Middle frontal gyrus (tissue), 1 donor: Measurements from ENCODE around the gene PTPRN2.

Experiments used
- DNase-seq: peaks from one replicate; pipeline ENCODE4 v3.0.0-alpha.2; 2015; ENCODE audit warnings: low spot score; ENCODE audit errors: extremely low spot score

PTPRN2 gene

GRCh38 chr7:157971501-157971900, 616.1 kb downstream of the PTPRN2 start:
- DNase-seq: no peak

DNA sequence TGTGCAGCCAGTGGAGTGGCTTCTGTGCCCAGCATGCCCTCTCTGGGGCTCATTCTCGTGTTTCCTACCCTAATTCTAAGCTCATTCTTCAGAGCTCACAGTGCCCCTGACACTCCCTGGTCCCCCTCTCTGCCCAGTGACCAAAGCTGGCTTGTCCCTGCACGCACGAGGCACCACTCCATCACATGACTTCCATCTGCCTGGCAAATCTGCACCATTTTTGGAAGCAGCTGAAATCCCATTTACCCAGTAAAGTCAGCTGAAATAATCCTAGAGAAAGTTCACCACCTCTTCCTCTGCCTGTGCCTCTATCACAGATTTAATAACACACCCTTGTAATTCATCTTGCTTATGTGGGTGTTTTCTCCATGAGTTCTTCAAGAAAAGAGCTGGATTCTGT, 616.9 kb downstream of the PTPRN2 start:
- no peak for DNase-seq

DNA sequence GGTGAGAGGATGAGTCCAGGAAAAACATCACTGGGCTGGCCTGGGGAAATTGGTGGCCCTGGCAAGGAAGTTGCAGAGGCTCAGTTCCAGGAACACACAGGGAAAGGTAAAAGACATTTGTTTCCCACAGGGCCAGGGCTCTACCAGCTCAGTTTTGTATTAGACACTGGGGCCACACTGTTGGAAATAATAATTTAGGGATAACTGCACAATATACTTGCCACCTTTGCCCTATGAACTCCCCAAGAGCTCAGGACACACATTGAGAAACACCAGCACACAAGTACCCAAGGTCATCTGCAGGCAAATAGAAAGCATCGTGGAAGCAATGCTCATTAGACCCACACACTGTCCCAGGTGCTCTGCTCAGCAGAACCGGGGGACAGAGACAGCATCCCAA, 617.6 kb downstream of the PTPRN2 start:
- DNase-seq: no peak

- no peak for DNase-seq
Observed at GRCh38 chr7:157966490-157966889, 621.1 kb downstream of the PTPRN2 start.

DNA sequence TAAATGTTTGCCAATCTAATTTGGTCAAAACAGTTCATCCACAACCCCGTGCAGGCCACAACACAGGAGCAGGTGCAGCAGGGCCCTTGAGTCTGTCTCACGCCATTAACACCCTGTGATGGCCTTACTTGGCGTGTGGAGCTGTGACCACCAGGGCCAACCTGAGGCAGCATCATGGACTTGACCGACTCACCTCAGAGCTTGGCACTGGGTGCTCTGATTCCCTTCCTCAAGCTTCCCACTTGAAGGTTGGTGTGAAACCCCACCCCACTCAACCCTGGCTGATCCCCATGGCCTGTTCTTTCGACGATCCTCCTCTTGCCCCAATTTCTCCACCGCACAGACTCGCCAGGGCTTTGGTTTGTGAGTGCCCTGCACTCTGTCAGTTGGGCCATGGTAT, 623.1 kb downstream of the PTPRN2 start:
- no peak for DNase-seq

GRCh38 chr7:157964016-157964415, 623.6 kb downstream of the PTPRN2 start:
- no peak for DNase-seq

GRCh38 chr7:157963526-157963925, 624.1 kb downstream of the PTPRN2 start:
- DNase-seq: no peak

DNA sequence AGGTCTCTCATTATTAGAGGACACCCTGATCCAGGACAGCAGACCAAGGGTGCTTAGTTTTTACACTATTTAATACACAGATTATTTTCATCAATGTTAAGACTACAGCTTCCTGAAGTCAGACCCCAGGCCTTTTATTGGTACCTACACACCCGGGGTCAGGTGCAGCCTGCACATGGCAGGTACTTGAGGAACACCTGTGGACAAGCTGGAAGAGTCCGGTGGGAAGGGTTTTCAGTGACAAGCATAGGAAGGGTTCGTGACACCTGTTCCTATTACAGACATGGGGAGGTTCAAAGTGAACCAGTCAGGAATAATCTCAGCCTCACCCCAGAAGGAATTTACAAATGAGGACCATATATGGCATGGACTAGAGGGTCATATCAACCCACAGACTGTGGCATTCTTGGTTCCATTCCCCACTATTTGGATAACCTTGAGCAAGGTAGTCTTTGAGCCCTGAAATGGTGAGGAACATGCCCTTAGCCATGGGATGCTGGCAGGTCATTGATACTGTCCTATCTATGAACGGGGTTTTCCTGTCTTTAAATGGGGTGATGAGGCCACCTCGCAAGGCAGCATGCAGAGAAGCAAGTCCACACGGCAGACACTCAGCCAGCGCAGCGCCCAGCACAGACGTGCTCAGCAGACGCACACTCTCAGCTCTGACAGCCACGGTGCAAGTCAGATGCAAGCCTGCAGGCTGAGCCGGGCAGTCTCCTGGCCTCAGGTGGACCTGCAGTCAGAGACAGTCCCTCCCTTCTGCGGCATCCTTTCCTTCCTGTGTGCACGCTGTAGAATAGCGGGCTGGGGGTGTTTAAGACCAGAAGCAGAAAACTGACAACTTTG, 624.9 kb downstream of the PTPRN2 start:
- DNase-seq: no peak

GRCh38 chr7:157961731-157962457, 625.7 kb downstream of the PTPRN2 start:
- no peak for DNase-seq

GRCh38 chr7:157955348-157955999, 632.1 kb downstream of the PTPRN2 start:
- no peak for DNase-seq

DNA sequence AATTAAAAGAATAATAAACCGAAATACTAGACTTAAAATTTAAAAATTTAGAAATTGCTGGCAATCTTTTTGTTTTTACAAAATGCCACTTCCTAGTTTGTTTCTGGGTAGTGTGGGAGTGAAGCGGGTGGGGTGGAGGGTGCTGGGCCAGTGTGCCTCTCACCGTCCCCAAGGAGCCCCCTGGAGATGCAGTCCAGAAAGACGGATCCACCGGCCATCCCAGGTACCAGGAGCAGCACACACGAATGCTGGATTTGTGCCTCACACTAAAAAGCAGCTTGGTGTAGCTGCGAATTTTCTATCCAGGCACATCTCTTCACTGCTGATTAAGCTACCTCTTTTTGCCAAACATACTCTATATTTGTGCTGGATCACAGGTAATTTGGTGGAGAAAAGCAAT, 632.7 kb downstream of the PTPRN2 start:
- no peak for DNase-seq

- no peak for DNase-seq
Observed at GRCh38 chr7:157952841-157953645, 634.6 kb downstream of the PTPRN2 start.

DNA sequence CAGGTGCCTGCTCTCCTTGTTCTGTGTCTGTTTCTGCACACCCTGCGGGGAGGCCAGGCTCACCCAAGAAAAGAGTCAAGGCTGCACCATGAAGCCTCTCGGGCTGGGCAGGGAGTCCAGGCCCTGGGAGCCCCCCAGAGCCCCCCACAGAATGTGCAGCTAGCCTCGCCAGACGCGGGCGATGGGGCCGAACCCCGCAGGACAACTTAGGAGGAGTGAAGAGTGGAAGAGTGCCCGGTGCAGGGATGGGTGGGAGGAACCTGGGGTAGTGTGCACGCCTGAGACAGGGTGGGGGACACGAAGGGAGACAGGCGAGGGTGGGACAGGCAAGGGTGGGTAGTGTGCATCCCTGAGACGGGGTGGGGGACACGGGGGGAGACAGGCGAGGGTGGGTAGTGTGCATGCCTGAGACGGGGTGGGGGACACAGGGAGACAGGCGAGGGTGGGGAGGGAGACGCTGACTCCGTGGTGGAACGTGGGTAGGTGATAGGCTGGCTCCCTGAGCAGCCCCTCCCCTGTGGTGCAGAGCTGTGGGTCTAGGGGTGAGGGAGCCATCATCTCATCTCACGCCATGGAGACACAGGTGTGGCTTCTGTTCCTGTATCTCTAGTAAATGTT, 635.5 kb downstream of the PTPRN2 start:
- no peak for DNase-seq

DNA sequence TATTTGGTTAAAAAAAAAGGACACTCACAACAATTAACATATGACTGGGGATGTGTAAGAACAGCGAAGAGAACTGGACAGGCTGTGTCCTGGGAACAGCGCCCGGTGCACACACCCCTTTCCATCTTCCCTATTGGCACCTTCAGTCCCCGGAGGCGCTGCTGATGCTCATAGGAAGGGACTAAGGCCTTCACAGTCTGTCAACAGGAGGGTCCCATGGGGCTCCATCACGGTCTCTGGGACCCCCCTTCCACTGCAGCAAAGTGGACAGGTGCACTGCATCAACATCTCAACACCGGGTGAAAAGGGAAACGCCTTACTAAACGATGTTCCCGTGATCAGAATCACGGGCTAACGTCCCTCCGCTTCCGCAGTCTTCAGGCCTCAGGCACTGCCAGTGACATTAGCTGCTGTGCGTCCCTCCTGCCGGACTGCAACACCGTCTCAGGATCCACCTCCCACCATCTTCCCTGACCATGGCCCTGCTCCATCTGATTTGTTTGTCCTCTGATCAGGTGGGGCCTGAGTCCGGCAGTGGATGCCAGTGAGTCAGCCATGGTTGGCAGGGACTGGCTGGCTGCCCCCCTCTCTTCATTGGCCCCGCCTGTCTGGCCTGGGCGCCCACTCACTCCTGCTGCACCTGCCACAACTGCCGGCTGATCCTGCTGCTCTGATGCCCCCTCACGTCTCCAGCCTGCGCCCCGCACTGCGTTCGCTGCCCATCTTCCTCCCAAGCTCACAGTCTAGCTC, 636.1 kb downstream of the PTPRN2 start:
- no peak for DNase-seq

GRCh38 chr7:157949711-157950110, 637.9 kb downstream of the PTPRN2 start:
- DNase-seq: no peak

GRCh38 chr7:157947504-157947903, 640.1 kb downstream of the PTPRN2 start:
- no peak for DNase-seq

GRCh38 chr7:157946398-157947060, 641.1 kb downstream of the PTPRN2 start:
- no peak for DNase-seq

DNA sequence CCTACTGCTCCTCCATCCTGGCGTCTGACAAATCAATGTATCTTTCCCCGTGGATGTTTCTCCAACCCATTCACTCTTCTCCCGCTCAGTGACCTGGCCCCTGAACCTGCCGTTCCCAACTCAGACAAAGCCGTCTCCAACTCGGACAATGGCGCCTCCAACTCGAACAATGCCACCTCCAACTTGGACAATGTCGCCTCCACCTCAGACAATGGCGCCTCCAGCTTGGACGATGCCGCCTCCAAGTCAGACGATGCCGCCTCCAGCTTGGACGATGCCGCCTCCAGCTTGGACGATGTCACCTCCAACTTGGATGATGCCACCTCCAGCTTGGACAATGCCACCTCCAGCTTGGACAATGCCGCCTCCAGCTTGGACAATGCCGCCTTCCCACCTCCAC, 642.2 kb downstream of the PTPRN2 start:
- DNase-seq: no peak

DNA sequence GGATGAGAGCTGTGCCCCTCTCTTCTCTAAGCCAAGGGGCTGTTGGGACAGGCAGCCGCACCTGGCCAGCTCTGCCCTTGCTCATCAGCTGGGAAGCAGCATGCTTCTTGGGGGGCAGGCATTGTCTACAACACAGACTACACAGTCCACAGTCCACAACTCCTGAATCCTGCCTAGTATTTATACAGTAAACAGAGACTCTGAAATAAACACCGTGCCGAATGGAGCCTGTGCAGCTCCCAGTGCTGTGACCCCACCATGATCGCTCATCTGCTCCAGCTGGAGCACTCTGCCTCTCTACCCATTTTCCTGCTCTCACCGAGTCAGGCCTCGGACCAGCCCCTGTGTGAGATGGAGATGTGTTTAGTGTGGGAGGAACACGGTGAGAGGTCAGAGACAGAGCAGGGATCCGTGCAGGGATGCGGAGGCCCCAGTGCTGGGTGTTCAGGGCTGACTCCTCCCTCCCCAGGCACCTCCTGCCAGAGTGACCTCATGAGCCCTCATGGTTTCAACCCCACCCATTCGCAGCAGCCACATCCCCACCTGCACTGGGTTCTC, 642.8 kb downstream of the PTPRN2 start:
- DNase-seq: no peak
